ENCODE data around the gene RTBDN. TPM values are rescaled to one million over a fixed set of nuclear protein-coding genes. Genes with fewer than 3 reads are reported as not detected.

The RTBDN gene
- total and polyA plus RNA-seq, 10 of the 15 experiments (the other 5 are each of a cell fraction or from before 2014, with no cell fraction given): 0.45 TPM; not detected in 9

GRCh38 chr19:12788682-12789097, 45.7 kb downstream of the RTBDN start (continued):
- TF ChIP-seq PRDM15 (CRISPR knock-in tag; IDR thresholded peaks at IDR 0.05): no peak
- TF ChIP-seq, protein P1, sequence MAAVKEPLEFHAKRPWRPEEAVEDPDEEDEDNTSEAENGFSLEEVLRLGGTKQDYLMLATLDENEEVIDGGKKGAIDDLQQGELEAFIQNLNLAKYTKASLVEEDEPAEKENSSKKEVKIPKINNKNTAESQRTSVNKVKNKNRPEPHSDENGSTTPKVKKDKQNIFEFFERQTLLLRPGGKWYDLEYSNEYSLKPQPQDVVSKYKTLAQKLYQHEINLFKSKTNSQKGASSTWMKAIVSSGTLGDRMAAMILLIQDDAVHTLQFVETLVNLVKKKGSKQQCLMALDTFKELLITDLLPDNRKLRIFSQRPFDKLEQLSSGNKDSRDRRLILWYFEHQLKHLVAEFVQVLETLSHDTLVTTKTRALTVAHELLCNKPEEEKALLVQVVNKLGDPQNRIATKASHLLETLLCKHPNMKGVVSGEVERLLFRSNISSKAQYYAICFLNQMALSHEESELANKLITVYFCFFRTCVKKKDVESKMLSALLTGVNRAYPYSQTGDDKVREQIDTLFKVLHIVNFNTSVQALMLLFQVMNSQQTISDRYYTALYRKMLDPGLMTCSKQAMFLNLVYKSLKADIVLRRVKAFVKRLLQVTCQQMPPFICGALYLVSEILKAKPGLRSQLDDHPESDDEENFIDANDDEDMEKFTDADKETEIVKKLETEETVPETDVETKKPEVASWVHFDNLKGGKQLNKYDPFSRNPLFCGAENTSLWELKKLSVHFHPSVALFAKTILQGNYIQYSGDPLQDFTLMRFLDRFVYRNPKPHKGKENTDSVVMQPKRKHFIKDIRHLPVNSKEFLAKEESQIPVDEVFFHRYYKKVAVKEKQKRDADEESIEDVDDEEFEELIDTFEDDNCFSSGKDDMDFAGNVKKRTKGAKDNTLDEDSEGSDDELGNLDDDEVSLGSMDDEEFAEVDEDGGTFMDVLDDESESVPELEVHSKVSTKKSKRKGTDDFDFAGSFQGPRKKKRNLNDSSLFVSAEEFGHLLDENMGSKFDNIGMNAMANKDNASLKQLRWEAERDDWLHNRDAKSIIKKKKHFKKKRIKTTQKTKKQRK (IDR thresholded peaks at IDR 0.05; ENCODE audit: low read depth, low read length): no peak
- peak; percentile 51 for TF ChIP-seq BCL11A (IDR thresholded peaks at IDR 0.05; ENCODE audit: low read depth, low read length)
- peak; percentile 96 for TF ChIP-seq RELB (IDR thresholded peaks at IDR 0.05; ENCODE audit: low read depth)
- no peak for TF ChIP-seq NFIC (IDR thresholded peaks at IDR 0.05; ENCODE audit: low read depth, low read length)
- TF ChIP-seq HDGF (IDR thresholded peaks at IDR 0.05): peak; percentile 41; the same call in 1 of the 2 replicates
- TF ChIP-seq YY1 (IDR thresholded peaks at IDR 0.05; ENCODE audit: low read depth, low read length): peak; percentile 20; the same call in 1 of the 2 replicates
- TF ChIP-seq CBX3 (IDR thresholded peaks at IDR 0.05; ENCODE audit: borderline replicate concordance, low read depth): no peak
- TF ChIP-seq SMAD1 (IDR thresholded peaks at IDR 0.05; ENCODE audit: low read depth, partially characterized antibody): peak; percentile 63
- TF ChIP-seq NR2C2 (IDR thresholded peaks at IDR 0.05; ENCODE audit: borderline replicate concordance, control insufficient read depth, insufficient read length, low read depth): no peak
- peak; percentile 77 for TF ChIP-seq MEF2A (IDR thresholded peaks at IDR 0.05; ENCODE audit: insufficient read depth, low read depth, low read length)
- TF ChIP-seq ESRRA (IDR thresholded peaks at IDR 0.05; ENCODE audit: low read length): peak; percentile 90
- TF ChIP-seq SRF (IDR thresholded peaks at IDR 0.05; ENCODE audit: low read depth in 2 of 2, low read length in 2 of 2): no peak
- peak; percentile 89 for TF ChIP-seq SKIL (IDR thresholded peaks at IDR 0.05; ENCODE audit: low read depth, poor library complexity, severe bottlenecking)
- no peak for TF ChIP-seq SUPT20H (IDR thresholded peaks at IDR 0.05; ENCODE audit: borderline replicate concordance, control insufficient read depth, low read depth, low read length)
- no peak for TF ChIP-seq LARP7 (IDR thresholded peaks at IDR 0.05)
- TF ChIP-seq CBX5 (IDR thresholded peaks at IDR 0.05; ENCODE audit: low read depth): no peak
- no peak for TF ChIP-seq RUNX3 (IDR thresholded peaks at IDR 0.05; ENCODE audit: low read length)
- TF ChIP-seq FOXM1 (IDR thresholded peaks at IDR 0.05; ENCODE audit: low read depth, low read length): no peak
- TF ChIP-seq GATAD2B (conservative IDR thresholded peaks at IDR 0.05; ENCODE audit: low read depth): peak; percentile 98
- no peak; the same call in 1 of the 2 replicates for TF ChIP-seq HCFC1 (IDR thresholded peaks at IDR 0.05; ENCODE audit: low read length)
